GM20431 (cell line): ENCODE measurements around the gene ARHGEF5.
"Not testable (repeated sequence)": the region's sequence is repeated elsewhere in the genome, so short reads cannot be mapped to it uniquely, and the experiment has no call there.

Experiments used
- in situ Hi-C: fragments of 300-500 bp; cut with MseI, MboI; formaldehyde crosslinking; loops from one replicate; pipeline ENCODE4 v1.15.0; 2020; ENCODE audit warnings: low sequenced_read_pairs; ENCODE audit not compliant: unreplicated experiment

Gene ARHGEF5

GRCh38 chr7:144355176-144355822, at the start of gene ARHGEF5:
ARHGEF5 (plus strand) TSS chr7:144355402; CDS start chr7:144362670, 7,268 bp downstream.
- in situ Hi-C loops = not testable (repeated sequence)

GRCh38 chr7:144309702-144310101, 45.5 kb upstream of the ARHGEF5 start:
- in situ Hi-C loops = not testable (repeated sequence)

- in situ Hi-C loops = not testable (repeated sequence)
Measured at GRCh38 chr7:144311218-144311617, 44.0 kb upstream of the ARHGEF5 start.

GRCh38 chr7:144311872-144312469, 43.2 kb upstream of the ARHGEF5 start, which contains the start of gene OR2A1:
OR2A1 (plus strand) TSS chr7:144312419; CDS start chr7:144318125, 5,706 bp downstream.
- in situ Hi-C loops = not testable (repeated sequence)

GRCh38 chr7:144317537-144317936, 37.7 kb upstream of the ARHGEF5 start:
- in situ Hi-C loops = not testable (repeated sequence)

GRCh38 chr7:144319547-144319946, 35.7 kb upstream of the ARHGEF5 start:
- in situ Hi-C loops = not testable (repeated sequence)

- in situ Hi-C loops = not testable (repeated sequence)
Measured at GRCh38 chr7:144321677-144322206, 33.5 kb upstream of the ARHGEF5 start.

- in situ Hi-C loops = not testable (repeated sequence)
Measured at GRCh38 chr7:144323359-144323758, 31.8 kb upstream of the ARHGEF5 start.

- in situ Hi-C loops = not testable (repeated sequence)
Measured at GRCh38 chr7:144325868-144326267, 29.3 kb upstream of the ARHGEF5 start.

GRCh38 chr7:144330044-144330443, 25.2 kb upstream of the ARHGEF5 start:
- in situ Hi-C loops = not testable (repeated sequence)

GRCh38 chr7:144331221-144331995, 23.8 kb upstream of the ARHGEF5 start:
- in situ Hi-C loops = not testable (repeated sequence)

GRCh38 chr7:144331996-144332288, 23.3 kb upstream of the ARHGEF5 start:
- in situ Hi-C loops = not testable (repeated sequence)

GRCh38 chr7:144348625-144349024, 6.6 kb upstream of the ARHGEF5 start:
- in situ Hi-C loops = not testable (repeated sequence)

GRCh38 chr7:144351667-144352066, 3.5 kb upstream of the ARHGEF5 start:
- in situ Hi-C loops = not testable (repeated sequence)

- in situ Hi-C loops = not testable (repeated sequence)
Measured at GRCh38 chr7:144356185-144356584, 983 bp downstream of the ARHGEF5 start.

GRCh38 chr7:144356860-144357259, 1.7 kb downstream of the ARHGEF5 start:
- in situ Hi-C loops = not testable (repeated sequence)

- in situ Hi-C loops = not testable (repeated sequence)
Measured at GRCh38 chr7:144362061-144362460, 6.9 kb downstream of the ARHGEF5 start.

- in situ Hi-C loops = not testable (repeated sequence)
Measured at GRCh38 chr7:144365523-144365922, 10.3 kb downstream of the ARHGEF5 start.

- in situ Hi-C loops = not testable (repeated sequence)
Measured at GRCh38 chr7:144367250-144367649, 12.0 kb downstream of the ARHGEF5 start.

GRCh38 chr7:144369221-144369620, 14.0 kb downstream of the ARHGEF5 start:
- in situ Hi-C loops = not testable (repeated sequence)

GRCh38 chr7:144378651-144379050, 23.4 kb downstream of the ARHGEF5 start:
- in situ Hi-C loops = loop anchor here (25.0 kb wide), 1 partner anchor 216 kb away; no protein-coding TSS in a partner anchor
